ENCODE measurements around the gene HES5.

Gene HES5

DNA sequence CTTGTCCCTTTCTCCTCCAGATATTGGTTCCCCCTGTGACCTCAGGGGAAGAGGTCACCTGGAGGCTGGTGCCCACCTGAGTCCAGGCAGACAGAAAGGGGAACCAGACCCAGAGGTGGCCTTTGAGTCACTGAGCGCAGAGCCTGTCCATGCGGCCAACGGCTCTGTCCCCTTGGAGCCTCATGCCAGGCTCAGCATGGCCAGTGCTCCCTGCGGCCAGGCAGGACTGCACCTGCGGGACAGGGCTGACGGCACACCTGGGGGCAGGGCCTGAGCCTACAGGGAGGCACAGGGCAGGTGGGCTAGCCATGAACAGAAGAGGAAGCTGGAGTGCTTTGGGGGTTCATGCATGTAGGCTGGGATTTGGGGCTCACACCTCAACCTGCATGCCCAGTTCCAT, 28.8 kb upstream of the HES5 start:
- H3K4me3 ChIP-seq (ENCODE audit: low read depth, low read length), result no peak overlapping the region

DNA sequence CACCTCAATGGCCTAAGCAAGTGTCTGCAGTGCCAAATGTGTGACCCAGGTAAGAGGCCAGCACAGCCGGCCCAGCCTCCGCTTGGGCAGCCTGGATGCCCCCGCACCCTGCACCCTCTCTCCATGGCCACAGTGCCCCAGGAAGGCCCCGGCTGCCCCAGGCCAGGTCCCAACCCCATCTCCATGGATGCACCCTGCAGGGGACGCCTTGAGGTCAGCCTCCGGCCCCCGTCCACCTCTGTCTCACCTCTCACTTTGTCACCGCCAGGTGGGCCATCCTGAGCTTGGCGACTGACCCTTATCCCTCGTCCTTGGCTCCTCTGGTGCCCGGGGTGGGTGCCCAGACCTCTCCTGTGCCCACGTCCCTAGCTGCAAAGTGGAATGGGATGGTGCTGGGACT, 28.4 kb upstream of the HES5 start:
- TF ChIP-seq, protein P1, sequence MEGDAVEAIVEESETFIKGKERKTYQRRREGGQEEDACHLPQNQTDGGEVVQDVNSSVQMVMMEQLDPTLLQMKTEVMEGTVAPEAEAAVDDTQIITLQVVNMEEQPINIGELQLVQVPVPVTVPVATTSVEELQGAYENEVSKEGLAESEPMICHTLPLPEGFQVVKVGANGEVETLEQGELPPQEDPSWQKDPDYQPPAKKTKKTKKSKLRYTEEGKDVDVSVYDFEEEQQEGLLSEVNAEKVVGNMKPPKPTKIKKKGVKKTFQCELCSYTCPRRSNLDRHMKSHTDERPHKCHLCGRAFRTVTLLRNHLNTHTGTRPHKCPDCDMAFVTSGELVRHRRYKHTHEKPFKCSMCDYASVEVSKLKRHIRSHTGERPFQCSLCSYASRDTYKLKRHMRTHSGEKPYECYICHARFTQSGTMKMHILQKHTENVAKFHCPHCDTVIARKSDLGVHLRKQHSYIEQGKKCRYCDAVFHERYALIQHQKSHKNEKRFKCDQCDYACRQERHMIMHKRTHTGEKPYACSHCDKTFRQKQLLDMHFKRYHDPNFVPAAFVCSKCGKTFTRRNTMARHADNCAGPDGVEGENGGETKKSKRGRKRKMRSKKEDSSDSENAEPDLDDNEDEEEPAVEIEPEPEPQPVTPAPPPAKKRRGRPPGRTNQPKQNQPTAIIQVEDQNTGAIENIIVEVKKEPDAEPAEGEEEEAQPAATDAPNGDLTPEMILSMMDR (IDR thresholded peaks at IDR 0.05; ENCODE audit: borderline replicate concordance, insufficient read depth, low read depth, low read length), result no peak
- no peak overlapping the region for H3K4me3 ChIP-seq (ENCODE audit: low read depth, low read length)

More for the DNA sequence above, 28.8 kb upstream of the HES5 start:
- TF ChIP-seq, protein P1 (IDR thresholded peaks at IDR 0.05; ENCODE audit: borderline replicate concordance, insufficient read depth, low read depth, low read length), result no peak

DNA sequence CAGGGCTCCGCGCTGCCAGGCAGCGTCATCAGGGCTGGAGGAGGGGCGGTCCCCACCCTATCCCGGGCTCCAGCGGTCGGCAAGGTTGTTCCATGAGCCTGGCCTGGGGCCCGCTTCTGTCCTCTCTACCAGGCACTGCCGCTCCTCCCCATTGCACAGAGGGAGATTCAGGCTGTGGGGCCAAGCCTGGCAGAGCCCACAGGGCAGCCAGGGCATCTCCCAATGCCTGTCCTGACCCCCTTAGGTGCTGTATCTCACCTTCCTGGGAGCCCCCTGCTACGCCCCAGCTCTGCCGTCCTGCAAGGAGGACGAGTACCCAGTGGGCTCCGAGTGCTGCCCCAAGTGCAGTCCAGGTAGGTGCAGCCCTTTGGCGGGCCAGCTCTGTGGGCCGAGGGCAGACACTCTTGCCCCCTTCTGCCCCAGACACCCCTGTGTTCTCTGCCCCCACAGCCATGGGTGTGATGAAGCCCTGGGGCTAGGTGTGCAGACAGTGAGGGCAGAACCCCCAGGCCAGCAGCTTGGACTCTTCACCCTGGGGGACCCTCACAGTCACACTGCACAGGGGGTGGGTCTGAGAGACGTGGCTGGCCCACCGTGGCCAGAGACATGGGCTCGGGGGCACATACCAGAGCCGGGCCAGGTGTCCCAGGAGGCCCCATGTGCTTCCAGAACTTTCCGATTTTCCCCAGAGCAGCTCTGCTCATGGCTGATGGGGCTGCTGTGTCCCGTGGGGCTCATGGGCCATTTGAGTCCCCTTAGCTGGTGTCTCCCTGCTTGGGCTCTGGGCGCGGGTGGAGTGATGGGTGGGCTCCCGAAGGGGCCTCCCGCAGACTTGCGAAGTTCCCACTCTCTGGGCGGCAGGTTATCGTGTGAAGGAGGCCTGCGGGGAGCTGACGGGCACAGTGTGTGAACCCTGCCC, 27.7 kb upstream of the HES5 start:
- peak overlapping the region; percentile 92 for H3K4me3 ChIP-seq (ENCODE audit: low read depth, low read length)
- TF ChIP-seq, protein P1 (IDR thresholded peaks at IDR 0.05; ENCODE audit: borderline replicate concordance, insufficient read depth, low read depth, low read length), result no peak

DNA sequence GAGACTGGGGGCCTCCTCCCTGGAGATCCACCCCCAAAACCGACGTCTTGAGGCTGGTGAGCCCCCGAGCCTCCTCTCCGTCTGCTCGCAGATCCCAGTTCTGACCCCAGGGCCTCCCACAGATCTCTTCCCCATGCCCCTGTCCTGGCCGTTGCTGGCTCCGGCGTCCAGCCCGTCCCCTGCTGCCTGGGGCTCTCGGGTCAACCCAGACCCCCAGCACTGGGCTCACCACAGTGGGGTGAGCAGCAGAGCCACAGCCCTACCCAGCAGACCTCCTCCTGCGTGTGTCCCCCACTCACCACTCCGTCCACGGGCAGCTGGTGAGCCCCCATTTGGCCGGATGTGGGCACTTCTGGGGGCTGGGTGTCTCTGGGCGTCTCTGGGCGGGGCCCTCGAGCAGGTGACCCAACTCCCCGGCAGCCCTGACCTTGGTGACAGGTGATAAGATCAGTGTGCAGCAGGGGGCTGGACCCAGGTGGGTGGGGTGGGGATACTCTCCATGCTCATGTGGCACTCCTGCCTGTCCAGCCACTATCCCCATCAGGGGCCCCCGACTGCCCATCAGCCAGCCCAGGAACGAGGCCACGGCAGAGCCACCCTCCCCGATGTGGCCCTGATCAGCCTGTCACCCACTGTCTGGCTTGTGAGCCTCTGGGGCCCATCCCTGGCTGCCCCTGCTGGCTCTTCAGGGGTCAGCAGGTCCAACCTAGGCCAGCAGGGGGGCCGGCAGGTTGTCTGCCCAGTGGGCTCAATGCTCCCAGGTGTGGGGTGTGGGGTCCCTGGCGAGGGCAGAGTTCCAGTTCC, 26.8 kb upstream of the HES5 start:
- H3K4me3 ChIP-seq (ENCODE audit: low read depth, low read length), result peak overlapping the region; percentile 92
- TF ChIP-seq, protein P1 (IDR thresholded peaks at IDR 0.05; ENCODE audit: borderline replicate concordance, insufficient read depth, low read depth, low read length), result no peak

DNA sequence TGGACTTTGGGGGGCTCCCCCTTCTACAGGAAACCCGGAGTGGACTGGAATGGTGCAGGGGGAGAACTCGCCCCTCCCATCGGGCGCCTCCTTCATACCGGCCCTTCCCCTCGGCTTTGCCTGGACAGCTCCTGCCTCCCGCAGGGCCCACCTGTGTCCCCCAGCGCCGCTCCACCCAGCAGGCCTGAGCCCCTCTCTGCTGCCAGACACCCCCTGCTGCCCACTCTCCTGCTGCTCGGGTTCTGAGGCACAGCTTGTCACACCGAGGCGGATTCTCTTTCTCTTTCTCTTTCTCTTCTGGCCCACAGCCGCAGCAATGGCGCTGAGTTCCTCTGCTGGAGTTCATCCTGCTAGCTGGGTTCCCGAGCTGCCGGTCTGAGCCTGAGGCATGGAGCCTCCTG, 26.2 kb upstream of the HES5 start, which contains the start of gene TNFRSF14:
Gene TNFRSF14 (plus strand): TSS at position 95 of the 401 bp plus-strand sequence. CDS start 294 bp downstream, at position 389.
- H3K4me3 ChIP-seq (ENCODE audit: low read depth, low read length), result peak within 1 kb of the TSS; percentile 92
- TF ChIP-seq, protein P1 (IDR thresholded peaks at IDR 0.05; ENCODE audit: borderline replicate concordance, insufficient read depth, low read depth, low read length), result peak; percentile 26; the same call in 1 of the 2 replicates

DNA sequence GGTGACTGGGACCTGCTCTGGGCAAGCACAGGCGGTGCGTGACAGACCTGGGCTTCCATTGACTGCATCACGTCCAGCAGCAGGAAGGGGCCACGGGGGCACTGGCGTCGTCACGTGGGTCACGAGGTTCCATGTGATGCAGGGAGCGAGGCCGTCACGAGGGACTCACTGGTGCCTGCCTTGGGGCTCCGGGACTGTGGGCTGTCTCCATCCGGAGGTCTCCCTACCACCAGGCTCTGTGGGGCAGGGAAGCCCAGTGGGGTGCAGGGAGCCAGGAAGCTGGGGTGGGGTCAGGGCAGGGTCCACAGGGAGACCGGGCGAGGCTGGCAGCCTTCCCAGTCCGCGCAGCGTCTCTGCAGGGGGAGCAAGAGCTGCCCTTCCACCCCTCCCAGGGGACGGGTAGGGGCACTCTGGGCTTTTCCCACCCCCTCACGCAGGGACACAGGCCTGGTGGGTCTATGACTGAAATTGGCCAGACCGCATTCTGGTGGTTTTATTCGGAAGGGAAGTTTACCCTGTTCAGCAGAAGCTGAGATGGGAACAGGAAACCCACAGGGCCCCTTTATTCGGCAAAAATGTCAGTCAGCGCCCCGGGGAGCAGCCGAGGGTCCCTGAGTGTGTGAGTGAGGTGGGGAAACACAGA, 25.7 kb upstream of the HES5 start:
- TF ChIP-seq, protein P1 (IDR thresholded peaks at IDR 0.05; ENCODE audit: borderline replicate concordance, insufficient read depth, low read depth, low read length), result no peak

More for the DNA sequence above, 25.7 kb upstream of the HES5 start:
- H3K4me3 ChIP-seq (ENCODE audit: low read depth, low read length), result peak overlapping the region; percentile 92

Data from GM12875 (cell line).